ENCODE measurements around the gene ASCC3.
"Not testable (repeated sequence)": the region's sequence is repeated elsewhere in the genome, so short reads cannot be mapped to it uniquely, and the experiment has no call there.

Gene ASCC3

DNA sequence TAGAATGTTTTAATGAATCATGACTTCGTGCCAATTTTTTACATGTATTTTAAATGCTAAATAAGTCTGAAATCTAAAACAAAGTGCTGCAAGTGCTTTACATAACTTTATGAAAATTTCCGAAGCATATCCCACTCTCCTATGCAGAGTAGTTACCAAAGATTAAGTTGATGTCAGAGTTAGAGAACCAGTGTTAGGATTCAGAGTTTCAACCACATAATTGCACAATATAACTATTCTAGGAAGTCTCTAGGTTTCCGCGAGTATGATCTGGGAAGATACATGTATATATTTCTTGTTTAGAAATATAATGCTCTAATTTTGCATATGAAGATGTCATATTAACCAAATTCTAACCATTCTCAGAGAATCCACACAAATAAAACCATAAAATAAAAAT, 74.8 kb downstream of the ASCC3 start:
- peaks cover 10% of the 10 kb centered on the region for H3K36me3 Mint-ChIP-seq (ENCODE audit: low read depth)
- peaks cover 7% of the 10 kb centered on the region for H3K4me1 Mint-ChIP-seq (ENCODE audit: low read depth)
- no peaks in the 10 kb centered on the region for H3K27me3 Mint-ChIP-seq (ENCODE audit: low read depth)
- no peak overlapping the region for H3K4me3 Mint-ChIP-seq
- no peaks in the 10 kb centered on the region for H3K9me3 Mint-ChIP-seq
- no peak overlapping the region for H3K27ac Mint-ChIP-seq

GRCh38 chr6:100803264-100804045, 77.7 kb downstream of the ASCC3 start:
- H3K9me3 Mint-ChIP-seq: no peaks in the 10 kb centered on the region
- H3K27ac Mint-ChIP-seq: no peak overlapping the region
- H3K4me3 Mint-ChIP-seq: no peak overlapping the region
- H3K27me3 Mint-ChIP-seq (ENCODE audit: low read depth): no peaks in the 10 kb centered on the region
- peaks cover 21% of the 10 kb centered on the region for H3K36me3 Mint-ChIP-seq (ENCODE audit: low read depth)
- peaks cover 2% of the 10 kb centered on the region for H3K4me1 Mint-ChIP-seq (ENCODE audit: low read depth)

GRCh38 chr6:100801036-100801435, 80.1 kb downstream of the ASCC3 start:
- H3K4me1 Mint-ChIP-seq (ENCODE audit: low read depth): peaks cover 1% of the 10 kb centered on the region
- H3K9me3 Mint-ChIP-seq: no peaks in the 10 kb centered on the region
- H3K36me3 Mint-ChIP-seq (ENCODE audit: low read depth): peaks cover 22% of the 10 kb centered on the region
- no peaks in the 10 kb centered on the region for H3K27me3 Mint-ChIP-seq (ENCODE audit: low read depth)
- no peak overlapping the region for H3K4me3 Mint-ChIP-seq
- no peak overlapping the region for H3K27ac Mint-ChIP-seq

- no peaks in the 10 kb centered on the region for H3K27me3 Mint-ChIP-seq (ENCODE audit: low read depth)
- no peak overlapping the region for H3K27ac Mint-ChIP-seq
- H3K4me1 Mint-ChIP-seq (ENCODE audit: low read depth): peaks cover 1% of the 10 kb centered on the region
- H3K4me3 Mint-ChIP-seq: no peak overlapping the region
- H3K36me3 Mint-ChIP-seq (ENCODE audit: low read depth): peaks cover 15% of the 10 kb centered on the region
- H3K9me3 Mint-ChIP-seq: no peaks in the 10 kb centered on the region
Measured at GRCh38 chr6:100796049-100796823, 84.9 kb downstream of the ASCC3 start.

GRCh38 chr6:100790084-100790483, 91.0 kb downstream of the ASCC3 start:
- H3K36me3 Mint-ChIP-seq (ENCODE audit: low read depth): peaks cover 11% of the 10 kb centered on the region
- no peak overlapping the region for H3K27ac Mint-ChIP-seq
- peaks cover 9% of the 10 kb centered on the region for H3K4me1 Mint-ChIP-seq (ENCODE audit: low read depth)
- no peak overlapping the region for H3K4me3 Mint-ChIP-seq
- no peaks in the 10 kb centered on the region for H3K27me3 Mint-ChIP-seq (ENCODE audit: low read depth)
- no peaks in the 10 kb centered on the region for H3K9me3 Mint-ChIP-seq

GRCh38 chr6:100785982-100786381, 95.1 kb downstream of the ASCC3 start:
- Mint-ChIP-seq H3K27me3 (ENCODE audit: low read depth) (no peaks in the 10 kb centered on the region), H3K27ac (no peak overlapping the region), H3K4me3 (no peak overlapping the region), H3K9me3 (no peaks in the 10 kb centered on the region), H3K4me1 (ENCODE audit: low read depth) (peaks cover 9% of the 10 kb centered on the region), H3K36me3 (ENCODE audit: low read depth) (peaks cover 12% of the 10 kb centered on the region)

- Mint-ChIP-seq H3K4me1 (ENCODE audit: low read depth) (peaks cover under 1% of the 10 kb centered on the region), H3K27me3 (ENCODE audit: low read depth) (no peaks in the 10 kb centered on the region), H3K27ac (no peak overlapping the region), H3K9me3 (no peaks in the 10 kb centered on the region), H3K4me3 (no peak overlapping the region), H3K36me3 (ENCODE audit: low read depth) (peaks cover 10% of the 10 kb centered on the region)
Measured at GRCh38 chr6:100780648-100781047, 100.5 kb downstream of the ASCC3 start.

GRCh38 chr6:100775667-100776066, 105.5 kb downstream of the ASCC3 start:
- Mint-ChIP-seq H3K36me3 (ENCODE audit: low read depth) (peaks cover 4% of the 10 kb centered on the region), H3K27me3 (ENCODE audit: low read depth) (no peaks in the 10 kb centered on the region), H3K9me3 (no peaks in the 10 kb centered on the region), H3K4me3 (no peak overlapping the region), H3K4me1 (ENCODE audit: low read depth) (no peaks in the 10 kb centered on the region), H3K27ac (no peak overlapping the region)

- Mint-ChIP-seq H3K27me3 (ENCODE audit: low read depth) (no peaks in the 10 kb centered on the region), H3K9me3 (no peaks in the 10 kb centered on the region), H3K4me1 (ENCODE audit: low read depth) (no peaks in the 10 kb centered on the region), H3K27ac (no peak overlapping the region), H3K4me3 (no peak overlapping the region), H3K36me3 (ENCODE audit: low read depth) (peaks cover 4% of the 10 kb centered on the region)
Measured at GRCh38 chr6:100774681-100775080, 106.4 kb downstream of the ASCC3 start.

DNA sequence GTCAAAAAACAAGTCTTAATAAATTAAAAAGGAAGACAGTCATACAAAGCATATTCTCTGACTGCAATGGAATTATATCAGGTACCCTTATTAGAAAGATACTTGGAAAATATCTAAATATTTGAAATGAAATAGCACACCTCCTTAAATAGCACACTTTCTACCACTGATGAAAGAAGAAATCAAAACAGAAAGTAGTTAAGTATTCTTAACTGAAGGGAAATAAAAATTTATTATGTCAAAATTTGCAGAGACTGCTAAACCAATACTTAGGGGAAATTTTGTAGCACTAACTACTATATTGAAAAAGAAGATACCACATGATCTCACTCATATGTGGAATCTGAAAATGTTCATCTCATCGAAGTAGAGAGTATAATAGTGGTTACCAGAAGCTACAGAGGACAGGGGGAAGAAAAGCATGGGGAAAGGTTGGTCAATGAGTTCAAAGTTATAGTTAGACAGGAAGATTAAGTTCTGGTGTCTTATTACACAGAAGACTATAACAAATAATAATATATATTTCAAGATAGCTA, 112.2 kb downstream of the ASCC3 start:
- peaks cover 16% of the 10 kb centered on the region for H3K9me3 Mint-ChIP-seq
- no peaks in the 10 kb centered on the region for H3K27me3 Mint-ChIP-seq (ENCODE audit: low read depth)
- no peak overlapping the region for H3K27ac Mint-ChIP-seq
- H3K4me1 Mint-ChIP-seq (ENCODE audit: low read depth): peaks cover 5% of the 10 kb centered on the region
- H3K36me3 Mint-ChIP-seq (ENCODE audit: low read depth): peaks cover 25% of the 10 kb centered on the region
- H3K4me3 Mint-ChIP-seq: no peak overlapping the region

- Mint-ChIP-seq H3K27ac (no peak overlapping the region), H3K4me3 (no peak overlapping the region), H3K9me3 (peaks cover 32% of the 10 kb centered on the region), H3K27me3 (ENCODE audit: low read depth) (no peaks in the 10 kb centered on the region), H3K4me1 (ENCODE audit: low read depth) (peaks cover 7% of the 10 kb centered on the region), H3K36me3 (ENCODE audit: low read depth) (peaks cover 59% of the 10 kb centered on the region)
Measured at GRCh38 chr6:100763617-100764241, 117.4 kb downstream of the ASCC3 start.

DNA sequence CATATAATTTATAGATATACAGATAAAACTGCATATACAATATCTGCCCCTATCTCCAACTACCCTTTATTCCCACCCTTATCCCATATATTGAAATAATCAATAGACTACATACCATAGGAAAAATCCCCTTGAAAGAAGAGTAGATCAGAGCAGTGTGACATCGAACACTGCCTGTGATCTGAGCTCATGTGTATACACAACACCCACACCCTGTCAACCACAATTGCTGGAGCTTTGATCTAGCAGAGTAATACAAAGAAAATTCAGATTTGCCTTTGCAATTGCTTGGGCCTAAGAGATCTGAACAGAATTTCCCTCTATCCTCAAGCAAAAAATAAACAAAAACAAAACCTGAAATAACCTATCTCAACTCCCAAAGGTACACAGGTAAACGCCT, 119.3 kb downstream of the ASCC3 start:
- H3K4me1 Mint-ChIP-seq (ENCODE audit: low read depth): peaks cover 6% of the 10 kb centered on the region
- peaks cover 68% of the 10 kb centered on the region for H3K36me3 Mint-ChIP-seq (ENCODE audit: low read depth)

GRCh38 chr6:100758386-100758785, 122.7 kb downstream of the ASCC3 start:
- Mint-ChIP-seq H3K36me3 (ENCODE audit: low read depth) (peaks cover 52% of the 10 kb centered on the region), H3K9me3 (peaks cover 12% of the 10 kb centered on the region)
- H3K27me3 Mint-ChIP-seq (ENCODE audit: low read depth); H3K4me1 Mint-ChIP-seq (ENCODE audit: low read depth); H3K4me3 Mint-ChIP-seq; H3K27ac Mint-ChIP-seq: not testable (repeated sequence)

More for the DNA sequence above, 119.3 kb downstream of the ASCC3 start:
- Mint-ChIP-seq H3K9me3 (peaks cover 32% of the 10 kb centered on the region), H3K27ac (peak overlapping the region; percentile 11), H3K4me3 (no peak overlapping the region), H3K27me3 (ENCODE audit: low read depth) (no peaks in the 10 kb centered on the region)

DNA sequence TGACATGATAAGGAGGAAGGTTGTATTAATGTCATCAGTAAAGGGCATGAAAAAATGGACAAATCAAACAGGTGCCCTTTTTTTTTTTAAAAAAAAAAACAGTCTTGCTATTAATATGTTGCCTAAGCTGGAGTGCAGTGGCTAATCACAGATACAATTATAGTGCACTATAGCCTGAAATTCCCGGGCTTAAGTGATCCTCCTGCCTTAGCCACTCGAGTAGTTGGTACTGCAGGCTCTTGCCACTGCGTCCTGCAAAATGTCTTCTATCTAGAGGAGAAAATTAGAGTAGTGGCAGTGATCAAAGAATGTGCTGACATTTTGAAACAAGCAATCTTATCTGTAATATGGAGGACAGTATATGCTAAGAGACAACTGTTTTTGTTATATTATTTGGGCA, 127.7 kb downstream of the ASCC3 start:
- Mint-ChIP-seq H3K27ac (no peak overlapping the region), H3K36me3 (ENCODE audit: low read depth) (peaks cover 23% of the 10 kb centered on the region), H3K4me1 (ENCODE audit: low read depth) (no peaks in the 10 kb centered on the region)

More for the DNA sequence above, 127.7 kb downstream of the ASCC3 start:
- Mint-ChIP-seq H3K9me3 (no peaks in the 10 kb centered on the region), H3K27me3 (ENCODE audit: low read depth) (no peaks in the 10 kb centered on the region), H3K4me3 (no peak overlapping the region)

Measured in T-helper 1 cell treated with Interleukin-12 subunit alpha and Interleukin-12 subunit beta and Interleukin-4 antibody, amounts not matched to agents 30 μg/mL and 1 μg/mL, for 36 hours (primary cell).